Pulmonary artery endothelial cell (primary cell): ENCODE measurements around the gene PDGFC. TPM values are rescaled to one million over a fixed set of nuclear protein-coding genes. Genes with fewer than 3 reads are reported as not detected.

Experiments used
- DNase-seq: peaks from one replicate; pipeline ENCODE4 v3.0.0-alpha.2; 2011; ENCODE audit warnings: low read depth, low spot score
- total RNA-seq: library from RNA; depleted of rRNA; stranded (reverse); fragments of >200 nt; gene quantifications from 2 replicates; pipeline ENCODE4 v1.2.3, GENCODE V29; 2014

Gene PDGFC
- total RNA-seq, 1 donor from 2014 or later: 11.7 TPM

DNA sequence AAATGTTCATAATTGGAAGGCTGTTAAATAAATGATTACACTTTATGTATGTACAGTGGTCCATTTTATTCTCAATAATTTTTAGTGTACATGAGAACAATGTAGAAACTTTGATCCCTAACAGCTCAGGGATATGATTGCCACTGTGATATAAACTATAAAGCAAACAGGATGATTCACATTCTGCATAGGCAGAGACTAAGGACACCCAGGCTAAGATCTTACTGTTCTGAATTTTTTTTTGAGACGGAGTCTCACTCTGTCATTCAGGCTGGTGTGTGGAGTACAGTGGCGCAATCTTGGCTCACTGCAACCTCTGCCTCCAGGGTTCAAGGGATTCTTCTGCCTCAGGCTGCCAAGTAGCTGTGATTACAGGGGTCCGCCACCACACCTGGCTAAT, 186.6 kb downstream of the PDGFC start:
- no peak for DNase-seq

GRCh38 chr4:156783966-156784365, 187.6 kb downstream of the PDGFC start:
- DNase-seq: no peak

GRCh38 chr4:156782491-156782890, 189.1 kb downstream of the PDGFC start:
- DNase-seq: no peak

DNA sequence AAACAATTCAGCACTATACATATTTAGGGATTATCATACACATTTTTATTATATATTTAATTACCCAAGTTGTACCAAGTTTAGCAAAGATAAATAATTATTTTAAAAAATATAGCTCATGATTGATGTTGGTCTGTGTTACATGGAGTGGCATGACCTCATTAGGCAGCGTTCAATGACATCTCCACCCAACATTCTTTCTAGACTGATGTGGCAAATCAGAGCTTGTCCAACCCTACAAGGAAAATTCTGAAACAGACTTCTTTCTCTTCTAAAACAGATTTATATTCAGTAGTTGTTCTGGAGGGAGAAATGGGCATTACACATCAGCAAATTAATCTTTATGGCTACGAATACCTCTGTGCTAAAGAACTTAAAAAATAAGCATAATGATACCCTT, 189.7 kb downstream of the PDGFC start:
- DNase-seq: no peak

DNA sequence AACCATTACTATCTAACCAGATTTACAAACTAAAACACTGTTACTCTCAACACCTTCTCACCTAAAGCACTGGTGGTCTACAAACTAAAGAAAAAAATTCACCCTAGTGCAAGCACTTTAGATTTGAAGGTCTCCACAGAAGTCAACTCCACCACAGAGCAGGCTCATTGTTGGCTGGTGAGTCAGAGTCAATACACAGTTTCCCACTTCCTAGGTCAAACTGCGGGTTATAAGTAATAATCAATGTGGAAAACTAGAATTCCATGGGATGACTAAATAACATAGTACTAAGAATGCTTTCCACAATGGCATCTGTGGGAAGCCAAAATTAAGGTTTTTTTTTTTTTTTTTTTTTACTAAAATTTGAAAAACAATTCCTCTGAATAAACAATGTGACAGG, 191.8 kb downstream of the PDGFC start:
- peak; percentile 15 for DNase-seq

DNA sequence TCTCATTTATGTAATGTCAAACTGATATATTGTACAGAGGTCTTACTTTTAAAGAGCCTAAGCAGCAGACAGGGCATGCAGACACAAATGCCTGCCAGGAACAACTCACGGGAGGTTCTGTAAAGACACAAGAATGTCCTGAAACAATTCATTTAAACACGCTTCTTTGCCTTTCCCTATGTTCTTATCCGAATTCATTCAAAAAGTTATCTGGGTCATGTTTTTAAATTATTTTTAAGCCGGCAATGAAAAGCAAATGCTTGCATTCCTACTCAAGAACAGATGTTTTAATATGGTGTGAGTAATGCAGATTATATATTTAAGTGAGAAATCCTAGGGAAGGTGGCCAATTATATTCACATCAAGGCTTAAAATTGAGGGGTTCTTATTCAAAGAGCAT, 192.6 kb downstream of the PDGFC start:
- DNase-seq: no peak

GRCh38 chr4:156778606-156779005, 193.0 kb downstream of the PDGFC start:
- DNase-seq: no peak

DNA sequence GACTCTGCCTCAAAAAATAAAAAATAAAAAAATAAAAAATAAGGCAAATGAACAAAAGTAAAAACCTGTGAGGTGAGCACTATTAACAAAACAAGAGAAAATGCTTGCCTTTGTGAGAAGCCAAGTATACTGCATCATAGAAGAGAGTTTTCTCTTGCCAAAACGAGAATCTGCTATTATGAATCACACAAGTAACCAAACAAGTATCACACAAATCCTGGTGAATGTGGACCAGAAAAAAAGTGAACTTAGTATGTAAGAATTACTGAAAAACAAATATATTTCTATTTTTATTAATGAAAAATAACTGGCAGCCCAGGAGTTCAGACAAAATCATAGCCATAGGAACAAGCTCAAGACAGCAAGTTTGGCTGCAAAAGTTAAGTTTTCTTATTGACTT, 193.5 kb downstream of the PDGFC start:
- DNase-seq: no peak

GRCh38 chr4:156775813-156776212, 195.8 kb downstream of the PDGFC start:
- no peak for DNase-seq

DNA sequence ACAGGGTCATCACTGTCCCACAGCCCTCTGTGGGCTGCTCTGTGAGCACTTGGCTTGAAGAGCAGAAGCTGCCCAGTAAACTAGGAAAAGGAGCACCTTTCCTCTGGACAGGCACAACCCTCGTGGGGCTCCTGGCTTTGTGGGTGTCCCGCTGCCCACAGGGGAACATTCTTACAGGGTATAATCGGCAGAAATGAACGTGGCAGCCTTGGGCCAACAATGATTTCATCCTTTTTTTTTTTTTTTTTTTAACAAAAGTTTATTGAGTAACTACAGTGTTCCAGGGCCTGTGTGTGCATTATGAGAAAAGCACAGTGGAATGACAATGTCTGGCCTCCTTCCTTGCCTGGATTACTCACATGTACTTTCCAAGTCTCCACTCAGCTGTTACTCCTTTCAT, 197.2 kb downstream of the PDGFC start:
- no peak for DNase-seq

DNA sequence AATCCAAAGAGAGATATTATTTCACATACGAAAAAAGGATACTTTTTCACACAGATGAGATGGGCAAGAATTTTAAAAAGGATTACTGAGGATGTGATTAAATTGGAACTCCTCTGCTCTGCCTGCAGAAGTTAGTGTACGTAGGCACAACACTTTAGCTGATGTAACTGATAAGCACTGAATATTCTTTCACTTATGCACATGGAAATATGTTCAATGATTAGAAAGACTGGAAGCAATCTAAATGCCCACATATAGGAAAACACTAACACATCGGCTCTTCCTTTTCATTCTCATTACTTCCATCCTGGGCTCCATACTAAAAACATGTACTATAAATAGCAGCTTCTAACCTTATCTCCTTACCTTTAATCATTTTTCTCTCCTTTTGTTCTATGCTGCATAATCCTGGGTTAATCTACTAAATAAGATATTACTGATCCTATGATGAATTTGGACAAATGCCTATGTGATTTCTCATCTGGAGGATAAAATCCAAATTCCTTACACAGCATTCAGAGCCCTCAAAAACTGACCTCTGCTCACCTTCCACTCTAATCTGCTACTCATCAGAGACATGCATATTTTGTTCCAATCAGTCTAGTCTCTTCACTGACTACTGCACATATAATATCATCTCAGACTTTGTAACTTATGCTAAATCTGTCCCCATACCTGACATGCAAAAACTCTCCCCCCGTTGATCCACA, 197.8 kb downstream of the PDGFC start:
- no peak for DNase-seq

DNA sequence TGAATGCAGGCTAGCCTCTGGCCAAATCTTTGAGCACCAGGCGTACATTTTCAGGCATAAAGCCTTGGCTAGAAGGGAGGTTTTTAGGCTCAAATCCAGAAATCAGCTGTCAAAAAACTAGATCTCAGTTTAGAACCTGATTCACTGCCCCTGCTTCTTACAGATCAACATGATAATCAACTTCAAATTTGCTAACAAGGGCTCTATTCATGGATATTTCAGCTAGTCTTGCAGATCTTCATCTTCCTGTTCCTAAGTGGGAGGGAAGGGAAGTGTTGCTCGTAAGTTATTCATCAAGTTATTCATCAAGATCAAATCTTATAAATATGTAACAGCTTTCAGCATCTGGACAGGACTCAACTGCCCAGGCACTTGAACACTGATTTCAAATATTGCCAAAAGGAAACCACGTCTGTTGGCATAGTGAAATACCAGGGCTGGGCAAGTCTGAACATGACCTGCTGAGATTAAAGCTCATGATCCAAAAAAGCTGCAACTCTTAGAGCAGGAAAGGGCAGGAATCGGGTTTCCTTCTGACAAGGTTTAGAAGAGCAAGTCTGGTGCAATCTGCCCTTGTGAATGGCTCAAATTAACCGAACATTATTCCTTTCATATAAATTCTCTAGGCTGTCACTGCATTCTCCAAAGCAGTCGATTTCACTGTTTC, 200.3 kb downstream of the PDGFC start:
- peak; percentile 30 for DNase-seq

DNA sequence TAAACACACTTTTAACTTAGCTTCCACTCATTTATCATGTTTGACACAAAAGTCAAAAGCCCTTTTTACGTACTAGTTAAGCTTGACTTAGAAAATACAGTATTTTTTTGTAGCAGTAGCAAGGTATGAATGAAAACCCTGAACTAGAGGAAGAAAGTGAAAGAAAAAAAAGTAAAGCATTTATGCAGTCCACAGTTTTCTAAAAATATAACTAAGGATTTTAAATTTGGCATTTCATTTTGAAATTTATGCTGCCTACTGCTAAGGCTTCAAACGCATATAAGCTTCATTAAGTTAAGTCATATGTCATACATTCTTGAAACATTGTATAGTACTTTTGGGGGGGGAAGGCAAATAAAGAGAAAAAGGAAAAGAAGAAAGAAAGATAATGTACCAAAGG, 201.5 kb downstream of the PDGFC start:
- no peak for DNase-seq

- no peak for DNase-seq
Observed at GRCh38 chr4:156767911-156768415, 203.6 kb downstream of the PDGFC start.

DNA sequence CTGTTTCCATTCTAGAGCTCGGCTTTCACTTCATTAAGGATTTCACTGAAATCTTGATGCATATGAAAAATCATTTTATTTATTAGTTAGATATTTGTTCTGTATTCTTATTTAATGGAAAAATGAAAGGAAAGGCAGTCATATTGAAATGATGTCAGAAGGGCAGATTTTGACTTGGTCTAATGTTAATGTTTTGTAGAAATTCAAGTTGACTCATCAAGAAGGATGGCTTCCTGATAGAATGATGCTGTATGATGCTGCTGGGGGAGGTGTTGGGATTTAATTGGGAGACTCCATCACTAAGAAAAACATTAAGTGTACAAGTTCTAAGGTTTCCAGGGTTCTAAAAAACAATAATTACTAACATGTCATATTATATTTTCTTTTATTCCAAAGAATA, 204.8 kb downstream of the PDGFC start:
- no peak for DNase-seq

- no peak for DNase-seq
Observed at GRCh38 chr4:156765277-156765676, 206.3 kb downstream of the PDGFC start.

DNA sequence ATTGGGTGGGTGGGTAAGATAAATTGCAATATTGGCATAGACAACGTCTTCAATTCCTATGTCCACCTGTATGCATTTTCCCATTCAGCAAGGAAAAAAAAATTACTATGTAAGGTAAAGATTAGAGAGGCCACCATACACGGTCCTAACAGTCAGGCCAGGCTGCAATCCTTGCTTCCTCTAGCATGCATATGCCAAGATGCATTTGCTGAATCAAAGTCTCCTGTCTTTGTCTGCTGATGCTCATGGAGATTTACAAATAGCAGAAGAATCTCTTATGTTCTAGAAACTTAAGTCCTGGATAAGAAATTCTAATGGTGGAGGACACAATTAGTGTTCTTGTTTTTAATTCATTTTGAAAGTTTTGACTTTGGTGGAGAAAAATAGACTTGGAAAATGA, 206.8 kb downstream of the PDGFC start:
- no peak for DNase-seq

DNA sequence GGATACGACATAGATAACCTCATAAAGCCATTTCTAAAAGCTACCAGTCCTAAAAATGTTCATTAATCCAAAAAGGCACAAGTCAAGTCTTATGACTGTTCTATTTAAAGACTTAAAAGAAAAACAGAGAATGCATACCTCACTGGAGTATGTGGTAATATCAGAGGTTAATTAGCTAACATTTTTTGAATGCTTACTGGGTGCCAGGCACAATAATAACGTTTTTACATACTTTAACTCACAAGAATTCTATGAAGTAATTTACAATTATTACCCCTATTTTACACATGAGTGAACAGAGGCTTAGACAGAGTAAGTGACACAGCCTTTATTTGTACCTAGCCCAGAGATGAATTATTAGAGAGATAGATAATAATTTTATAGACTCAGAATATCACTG, 207.5 kb downstream of the PDGFC start:
- no peak for DNase-seq

DNA sequence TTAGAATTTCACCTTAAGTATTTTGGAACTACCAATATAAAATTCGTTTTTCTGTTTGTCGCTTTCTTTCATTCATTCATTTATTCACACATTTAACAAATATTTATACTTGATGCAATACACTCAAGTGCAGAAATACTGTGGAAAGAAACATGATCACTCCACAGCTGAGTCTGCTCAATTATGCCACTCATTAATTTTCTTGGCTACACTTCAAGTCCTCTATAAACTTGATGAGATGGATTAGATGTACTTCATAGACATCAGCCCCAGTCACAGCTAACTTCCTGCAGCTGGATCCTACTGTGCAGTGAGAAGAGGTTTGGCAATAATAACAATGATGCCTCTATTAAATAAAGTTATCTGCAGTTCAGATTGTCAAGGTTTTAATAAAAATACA, 208.1 kb downstream of the PDGFC start:
- DNase-seq: no peak

- no peak for DNase-seq
Observed at GRCh38 chr4:156762851-156763250, 208.7 kb downstream of the PDGFC start.

GRCh38 chr4:156756118-156756517, 215.5 kb downstream of the PDGFC start:
- no peak for DNase-seq

DNA sequence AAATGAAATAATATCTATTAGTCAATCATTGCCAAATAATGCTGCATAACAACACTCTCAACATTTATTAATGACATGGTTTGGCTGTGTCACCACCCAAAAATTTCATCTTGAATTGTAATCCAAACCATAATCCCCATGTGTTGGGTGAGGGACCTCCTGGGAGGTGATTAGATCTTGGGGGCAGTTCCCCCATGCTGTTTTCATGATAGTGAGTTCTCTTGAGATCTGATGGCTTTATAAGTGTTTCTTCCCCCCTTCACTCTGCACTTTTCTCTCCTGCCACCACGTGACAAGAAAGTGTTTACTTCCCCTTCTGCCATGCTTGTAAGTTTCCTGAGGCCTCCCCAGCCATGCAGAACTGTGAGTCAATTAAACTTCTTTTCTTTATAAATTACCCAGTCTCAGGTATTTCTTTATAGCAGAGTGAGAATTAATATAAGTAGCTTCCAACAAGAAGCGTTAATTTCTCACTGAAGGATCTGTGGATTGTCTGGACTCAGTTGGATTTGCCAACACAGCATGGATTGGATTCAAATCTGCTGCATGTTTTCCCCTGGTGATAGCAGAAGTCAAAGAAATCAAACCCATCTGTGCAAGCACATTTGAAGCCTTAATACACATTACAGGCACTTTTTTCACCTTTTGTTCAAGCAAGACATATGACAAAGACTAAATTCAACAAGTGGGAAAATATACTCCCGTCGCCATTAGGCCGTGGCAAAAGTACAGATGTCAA, 216.6 kb downstream of the PDGFC start:
- no peak for DNase-seq
